GM19438 (cell line): ENCODE data around the gene SRI.

Experiments
- ATAC-seq: cut with Tn5 transposase; IDR thresholded peaks from one replicate; pipeline ENCODE4 v1.9.1; 2021; ENCODE audit warnings: low read depth; ENCODE audit not compliant: unreplicated experiment

The SRI gene

DNA sequence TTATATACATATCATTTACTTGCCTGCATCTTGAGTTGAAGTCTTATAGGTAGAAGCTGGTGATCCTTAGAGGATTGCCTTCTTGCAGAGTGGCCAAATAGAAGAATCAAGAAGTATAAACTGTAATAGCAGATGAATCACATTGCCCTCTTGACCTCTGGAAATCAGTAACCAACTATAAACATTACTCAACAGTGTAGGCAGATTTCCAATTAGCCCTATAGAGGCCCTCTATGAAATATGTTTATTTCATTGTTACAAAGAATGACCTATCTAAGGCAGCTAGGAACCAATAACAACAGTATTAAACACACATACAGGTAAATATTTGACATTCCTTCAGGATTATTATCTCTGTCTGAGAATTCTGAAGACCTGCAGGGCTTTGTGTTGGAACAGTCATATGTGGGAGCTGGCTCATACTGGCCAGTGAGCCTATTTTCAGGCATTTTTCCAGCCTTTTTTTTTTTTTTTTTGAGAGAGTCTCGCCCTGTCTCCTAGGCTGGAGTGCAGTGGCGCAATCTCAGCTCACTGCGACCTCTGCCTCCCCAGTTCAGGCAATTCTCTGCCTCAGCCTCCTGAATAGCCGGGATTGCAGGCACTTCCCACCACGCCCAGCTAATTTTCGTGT lies 7.2 kb upstream of the SRI start:
- no peak for ATAC-seq

DNA sequence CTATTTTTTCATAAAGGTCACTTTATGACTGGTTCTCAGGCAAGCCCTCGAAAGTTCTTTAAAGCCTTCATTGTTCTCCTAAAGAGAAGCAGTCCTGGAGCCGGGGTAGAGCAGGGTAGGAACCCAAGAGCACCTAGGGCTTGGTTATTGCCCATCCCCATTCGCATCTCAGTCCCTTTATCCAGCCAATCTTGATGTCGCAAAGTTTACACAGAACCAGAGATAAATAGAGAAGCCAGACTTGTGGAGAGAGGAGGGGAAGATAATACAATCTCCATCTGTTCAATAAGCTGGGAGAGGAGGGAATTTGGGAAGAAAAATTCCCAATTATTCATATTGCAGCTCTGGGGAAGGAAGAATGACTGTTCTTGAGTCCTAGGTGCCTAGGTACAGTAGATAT lies 6.4 kb upstream of the SRI start:
- ATAC-seq = no peak

- no peak for ATAC-seq
Measured at GRCh38 chr7:88224601-88225275, 4.9 kb upstream of the SRI start.

DNA sequence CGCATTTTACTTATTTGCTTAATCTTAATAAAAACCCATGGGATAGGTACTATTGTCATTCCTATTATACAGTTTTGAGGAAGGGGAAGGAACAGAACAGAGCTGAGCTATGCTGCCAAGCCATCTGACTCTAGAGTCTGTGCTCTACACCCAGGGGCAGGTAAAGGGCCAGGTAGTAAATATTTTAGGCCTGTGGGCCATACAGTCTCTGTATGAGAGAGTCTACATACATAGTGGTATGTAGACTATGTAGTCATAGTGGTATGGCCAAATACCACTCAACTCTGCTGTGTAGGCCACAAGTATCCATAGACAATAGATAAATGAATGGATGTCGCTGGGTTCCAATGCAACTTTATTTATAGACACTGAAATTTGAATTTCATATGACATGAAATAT lies 3.4 kb upstream of the SRI start:
- no peak for ATAC-seq

DNA sequence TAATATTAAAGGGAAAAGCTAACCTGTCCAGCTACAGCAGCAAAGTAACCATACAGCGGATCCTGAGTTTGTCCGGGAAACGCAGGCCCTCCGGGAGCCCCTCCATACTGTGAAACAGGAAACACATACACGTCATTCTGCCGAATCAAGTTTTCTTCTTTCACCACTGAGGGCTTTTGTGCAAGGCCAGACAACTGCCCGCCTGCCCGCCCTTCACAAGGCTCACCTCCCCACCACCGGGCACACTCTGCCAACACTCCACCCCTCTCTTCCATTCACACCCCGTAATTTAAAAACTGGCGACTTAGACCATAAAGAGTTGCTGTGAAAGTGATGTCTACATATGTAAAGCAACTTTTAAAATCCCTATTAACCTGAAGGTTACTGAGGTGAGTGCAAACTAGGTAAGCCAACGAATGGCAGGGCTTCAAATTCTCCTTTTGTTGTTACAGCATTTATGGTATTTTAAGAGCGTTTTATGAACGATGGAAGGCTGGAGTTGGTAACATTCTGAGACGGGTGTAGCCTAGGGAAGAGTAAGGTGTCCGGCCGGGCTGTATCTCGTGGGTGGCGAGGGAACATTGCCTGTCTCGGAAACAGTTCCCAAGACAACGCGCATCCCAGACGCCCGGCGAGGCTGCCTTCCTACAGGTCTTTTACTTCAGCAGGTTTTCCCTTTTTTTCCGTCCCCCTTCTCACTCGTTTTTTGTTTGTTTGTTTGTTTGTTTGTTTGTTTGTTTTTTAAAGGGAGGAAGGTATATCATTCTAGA lies 817 bp downstream of the SRI start:
- peak; percentile 33 for ATAC-seq

- no peak for ATAC-seq
Measured at GRCh38 chr7:88218429-88218745, 1.5 kb downstream of the SRI start.

DNA sequence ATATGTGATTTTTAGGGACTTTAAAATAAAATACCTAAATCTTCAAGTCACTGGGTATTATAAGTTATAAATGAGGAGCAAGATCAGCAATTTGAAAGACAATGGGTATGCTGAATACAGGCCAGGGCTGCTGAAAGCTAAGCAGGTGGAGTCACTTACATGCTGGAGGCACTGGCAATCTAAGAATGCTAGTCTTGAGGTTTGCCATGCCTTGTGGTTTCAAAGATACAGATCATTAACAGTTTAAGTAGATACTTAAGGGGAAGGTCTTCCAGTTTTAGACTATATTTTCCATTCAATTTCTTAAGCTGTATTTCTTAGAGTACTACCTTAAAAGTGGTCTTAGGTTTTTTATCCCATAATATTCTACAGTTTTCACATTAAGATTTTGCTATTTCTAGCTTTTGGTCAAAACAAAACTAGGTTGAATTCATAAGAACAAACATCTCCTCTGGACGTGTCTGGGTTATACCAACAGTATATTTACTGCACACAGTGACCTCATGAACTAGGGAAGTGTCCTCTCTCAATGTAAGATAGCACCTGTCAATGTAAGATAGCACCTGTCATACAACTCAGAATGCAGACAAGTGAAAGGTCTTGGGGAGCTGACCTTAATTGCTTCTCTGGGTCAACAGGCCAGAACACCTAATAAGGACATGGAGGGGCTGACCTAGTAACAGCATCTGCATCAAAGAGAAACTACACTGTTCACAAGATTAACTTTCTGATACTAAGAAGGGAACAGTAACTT lies 2.0 kb downstream of the SRI start:
- peak; percentile 74 for ATAC-seq

DNA sequence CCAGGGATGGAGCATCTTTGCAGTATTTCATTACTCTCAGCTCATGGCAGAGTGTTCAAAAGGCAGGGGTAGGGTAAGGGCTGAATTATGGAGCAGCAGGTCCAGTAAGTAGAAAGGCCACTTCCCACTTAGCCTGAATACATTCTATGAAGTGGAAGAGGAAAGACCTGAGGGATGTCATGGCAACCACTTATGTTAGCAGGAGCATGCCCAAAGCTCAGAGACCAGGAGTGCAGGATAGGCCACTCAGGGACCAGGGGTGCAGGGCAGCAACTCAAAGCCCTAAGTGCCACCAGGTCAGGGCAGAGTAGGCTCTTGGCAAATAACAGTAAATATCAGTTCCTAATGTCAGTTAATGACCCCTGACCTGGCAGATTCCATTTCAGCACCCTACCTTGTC lies 3.6 kb downstream of the SRI start:
- no peak for ATAC-seq

- no peak for ATAC-seq
Measured at GRCh38 chr7:88215295-88215694, 4.5 kb downstream of the SRI start.

- no peak for ATAC-seq
Measured at GRCh38 chr7:88214456-88214855, 5.4 kb downstream of the SRI start.

- ATAC-seq = no peak
Measured at GRCh38 chr7:88212918-88213317, 6.9 kb downstream of the SRI start.

DNA sequence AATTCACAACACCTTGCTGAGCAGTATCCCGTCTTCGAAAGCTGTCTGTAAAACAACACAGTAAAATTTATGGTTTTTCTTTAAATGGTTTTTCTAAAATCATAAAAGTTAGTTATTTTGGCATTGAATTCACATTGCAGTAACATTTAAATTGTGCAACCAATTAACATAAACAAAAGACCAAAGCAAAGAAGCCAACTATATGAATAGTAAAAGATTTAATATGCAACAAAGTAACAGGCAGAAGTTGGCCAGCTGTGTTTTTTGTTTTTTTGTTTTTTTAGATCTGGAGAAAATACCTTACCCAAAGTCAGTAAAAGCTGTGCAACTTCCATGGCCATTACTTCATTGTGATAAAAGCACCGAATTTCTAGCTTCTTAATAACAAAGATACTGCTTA lies 11.3 kb downstream of the SRI start:
- no peak for ATAC-seq

DNA sequence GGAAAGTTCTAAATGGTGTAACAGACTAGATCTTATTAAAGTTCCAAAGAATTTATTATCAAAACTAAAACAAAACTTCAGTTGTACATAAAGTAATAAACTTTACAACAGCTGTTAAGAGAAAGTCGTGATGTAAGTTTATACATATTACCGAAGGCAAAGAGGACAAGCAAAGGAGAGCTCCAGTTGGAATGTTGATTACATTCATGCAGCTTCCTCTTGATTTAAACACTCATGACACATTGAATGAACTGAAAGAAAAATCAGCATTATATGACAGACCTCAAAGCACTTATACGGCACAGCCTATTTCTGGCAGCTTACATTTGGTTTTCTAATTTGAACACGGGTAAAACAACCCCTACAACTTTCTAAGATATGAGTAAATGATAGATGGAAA lies 13.6 kb downstream of the SRI start:
- ATAC-seq = no peak

DNA sequence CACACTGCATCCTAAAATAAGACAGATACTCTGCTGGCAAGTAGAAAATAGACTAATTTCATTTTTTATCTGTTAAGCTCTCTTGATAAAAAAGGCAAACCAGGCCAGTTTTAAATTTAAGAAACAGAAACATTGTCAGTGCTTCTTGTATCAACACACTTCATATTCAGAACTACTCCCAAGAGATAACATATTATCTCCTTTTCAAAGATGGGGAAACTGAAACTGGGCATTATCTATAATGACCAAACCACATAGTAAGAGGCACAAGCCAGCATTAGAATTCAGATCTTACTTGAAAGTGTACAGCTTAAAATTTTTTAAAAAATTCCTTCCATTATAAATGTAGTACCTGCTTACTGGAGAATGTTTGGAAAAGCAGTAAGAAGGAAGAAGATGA lies 14.7 kb downstream of the SRI start:
- ATAC-seq = no peak

DNA sequence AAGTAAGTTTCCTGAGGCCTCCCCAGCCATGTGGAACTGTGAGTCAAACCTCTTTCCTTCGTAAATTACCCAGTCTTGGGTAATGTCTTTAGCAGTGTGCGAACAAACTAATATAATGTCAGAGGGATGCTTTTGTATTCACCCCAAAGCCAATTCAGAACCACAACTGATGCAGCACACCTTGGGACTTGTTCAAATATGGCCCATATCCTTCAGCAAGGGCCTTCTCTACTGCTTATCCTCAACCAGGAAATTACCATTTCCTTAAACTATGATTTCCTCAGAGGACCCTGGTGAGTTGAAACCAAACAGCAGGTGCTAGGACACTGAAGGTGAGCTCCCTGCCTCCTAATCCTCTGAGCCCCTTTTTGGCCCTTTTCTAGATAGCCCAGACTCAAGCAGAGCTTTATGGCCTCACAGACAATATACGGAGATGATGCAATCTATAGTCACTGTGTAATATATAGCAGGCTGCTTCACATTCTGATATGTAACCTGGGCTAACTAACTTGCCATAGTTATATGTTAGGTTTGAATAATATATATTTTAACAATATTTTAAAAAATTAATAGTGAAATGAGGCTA lies 15.2 kb downstream of the SRI start:
- no peak for ATAC-seq

GRCh38 chr7:88203401-88203800 lies 16.4 kb downstream of the SRI start:
- no peak for ATAC-seq

DNA sequence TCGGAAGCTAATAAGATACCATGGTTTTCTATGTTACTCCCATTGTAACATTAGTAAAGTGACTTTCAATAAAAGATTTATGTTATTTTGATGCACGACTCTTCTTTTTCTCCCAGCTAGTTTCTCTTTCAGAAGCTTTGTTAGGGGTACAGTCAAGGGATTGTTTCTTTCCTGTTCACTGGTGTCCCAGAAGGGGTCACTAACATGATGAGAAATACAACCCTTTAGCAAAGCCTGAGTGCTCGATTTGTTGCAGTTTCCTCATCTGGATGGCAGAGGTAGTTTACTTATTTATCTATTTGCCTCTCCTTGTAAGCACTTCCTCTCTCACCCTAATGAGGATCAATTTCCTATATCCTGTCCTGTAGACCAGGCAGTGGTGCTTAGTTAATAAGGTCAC lies 17.0 kb downstream of the SRI start:
- ATAC-seq = no peak

GRCh38 chr7:88202278-88202677 lies 17.6 kb downstream of the SRI start:
- no peak for ATAC-seq

DNA sequence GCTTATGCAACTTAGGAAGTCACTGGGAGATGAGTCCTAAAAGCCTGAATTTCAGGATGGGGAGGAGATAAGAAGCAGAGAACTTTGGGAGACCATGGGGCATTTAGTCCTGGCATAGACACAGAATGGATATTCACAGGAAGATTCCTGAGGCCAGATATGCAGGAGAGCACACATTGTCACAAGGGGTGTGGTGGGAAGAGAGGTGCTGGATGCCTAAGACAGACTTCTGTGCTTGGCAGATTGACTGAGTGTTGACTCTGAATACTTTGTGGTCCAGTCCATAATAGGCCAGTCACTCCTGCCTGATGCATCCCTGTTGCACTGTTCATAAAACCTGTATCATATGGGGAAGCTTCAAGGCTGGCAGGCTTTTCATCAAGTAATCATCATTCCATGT lies 18.5 kb downstream of the SRI start:
- ATAC-seq = no peak

DNA sequence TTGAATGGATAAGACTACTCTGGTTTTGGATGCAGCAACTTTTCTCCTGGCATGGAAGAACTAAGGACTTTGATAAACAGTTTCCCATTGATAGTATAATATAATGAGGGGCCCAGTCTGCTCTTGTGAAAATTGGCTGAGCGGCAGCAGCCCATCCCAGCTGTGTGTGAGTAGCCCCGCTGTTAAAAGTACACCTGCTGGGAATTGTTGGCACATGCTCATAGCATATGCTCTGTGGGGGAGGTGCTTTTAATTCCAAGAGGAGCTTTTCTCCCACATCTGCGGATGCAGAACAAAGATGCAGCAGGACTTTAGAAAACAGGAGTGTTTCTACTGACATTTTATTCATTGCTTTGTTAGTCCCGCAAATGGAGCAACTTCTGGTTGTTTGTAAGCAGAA lies 19.0 kb downstream of the SRI start:
- no peak for ATAC-seq

DNA sequence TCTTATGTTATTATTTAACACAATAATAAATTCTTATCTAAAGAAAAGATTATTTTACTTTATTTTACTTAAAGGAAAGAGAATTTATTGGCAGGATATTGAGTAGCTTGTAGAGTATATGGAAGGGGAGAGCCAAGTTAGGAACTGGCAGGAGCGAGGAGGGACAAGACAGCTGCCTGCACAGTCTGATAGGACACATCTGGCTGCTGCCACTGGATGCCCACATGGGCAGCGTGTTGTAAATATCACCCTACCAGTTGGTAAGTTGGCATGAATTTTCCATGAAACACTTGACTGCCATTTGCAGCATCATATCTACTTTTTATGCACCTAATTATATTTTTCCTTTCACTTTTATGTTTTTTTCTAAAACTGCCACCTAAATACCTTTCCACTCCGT lies 19.6 kb downstream of the SRI start:
- no peak for ATAC-seq
